Testis (tissue), 2 donors: ENCODE measurements around the gene SLF2.

Experiments
- POLR2A ChIP-seq: fragments of 450-650 bp; IDR thresholded peaks from one replicate; pipeline ENCODE4 v1.6.1; 2017; ENCODE audit warnings: antibody characterized with exemption, mild to moderate bottlenecking, moderate library complexity
- TF ChIP-seq, protein P1 (sequence below), 3 experiments: fragments of 450-650 bp in 2 of 3; fragments of 200-600 bp in 1 of 3; sonication (generic) in 1 of 3; IDR thresholded peaks; one replicate each; pipeline ENCODE4 v1.5.1; 2016 to 2019; ENCODE audit warnings: antibody characterized with exemption in 3 of 3, mild to moderate bottlenecking in 2 of 3, moderate library complexity in 1 of 3

GRCh38 chr10:100894033-100894432 lies 18.7 kb upstream of the SLF2 start:
- TF ChIP-seq, protein P1, sequence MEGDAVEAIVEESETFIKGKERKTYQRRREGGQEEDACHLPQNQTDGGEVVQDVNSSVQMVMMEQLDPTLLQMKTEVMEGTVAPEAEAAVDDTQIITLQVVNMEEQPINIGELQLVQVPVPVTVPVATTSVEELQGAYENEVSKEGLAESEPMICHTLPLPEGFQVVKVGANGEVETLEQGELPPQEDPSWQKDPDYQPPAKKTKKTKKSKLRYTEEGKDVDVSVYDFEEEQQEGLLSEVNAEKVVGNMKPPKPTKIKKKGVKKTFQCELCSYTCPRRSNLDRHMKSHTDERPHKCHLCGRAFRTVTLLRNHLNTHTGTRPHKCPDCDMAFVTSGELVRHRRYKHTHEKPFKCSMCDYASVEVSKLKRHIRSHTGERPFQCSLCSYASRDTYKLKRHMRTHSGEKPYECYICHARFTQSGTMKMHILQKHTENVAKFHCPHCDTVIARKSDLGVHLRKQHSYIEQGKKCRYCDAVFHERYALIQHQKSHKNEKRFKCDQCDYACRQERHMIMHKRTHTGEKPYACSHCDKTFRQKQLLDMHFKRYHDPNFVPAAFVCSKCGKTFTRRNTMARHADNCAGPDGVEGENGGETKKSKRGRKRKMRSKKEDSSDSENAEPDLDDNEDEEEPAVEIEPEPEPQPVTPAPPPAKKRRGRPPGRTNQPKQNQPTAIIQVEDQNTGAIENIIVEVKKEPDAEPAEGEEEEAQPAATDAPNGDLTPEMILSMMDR (IDR thresholded peaks at IDR 0.05) = no peak
- no peak for TF ChIP-seq POLR2A
